Ovary (tissue), 9 donors: ENCODE results near the gene TECPR2. TPM values are rescaled to one million over a fixed set of nuclear protein-coding genes. Genes with fewer than 3 reads are reported as not detected.

ENCODE experiments used
- DNase-seq, 5 donors: peaks; one replicate each; pipeline ENCODE4 v3.0.0-alpha.2; 2019 to 2020
- H3K27ac ChIP-seq, 2 donors: fragments of 200-600 bp; one replicate each; pipeline versions ENCODE4 v1.5.1 to v1.8.0; 2019 to 2022
- H3K27me3 ChIP-seq: fragments of 200-600 bp; one replicate; pipeline ENCODE4 v1.8.0; 2022
- H3K36me3 ChIP-seq: fragments of 200-600 bp; sonication (generic); one replicate; pipeline ENCODE4 v1.5.1; 2019
- H3K4me1 ChIP-seq: one replicate; pipeline ENCODE4 v1.8.1; 2013; ENCODE audit warnings: mild to moderate bottlenecking, moderate library complexity; ENCODE audit not compliant: insufficient read depth
- H3K4me3 ChIP-seq: fragments of 200-600 bp; sonication (generic); one replicate; pipeline ENCODE4 v1.5.1; 2017
- H3K9me3 ChIP-seq, 2 donors: fragments of 200-600 bp in 1 of 2; sonication (generic) in 1 of 2; one replicate each; pipeline versions ENCODE4 v1.5.1 to v1.8.1; 2013 to 2019; ENCODE audit warnings: mild to moderate bottlenecking in 1 of 2, moderate library complexity in 1 of 2
- CTCF ChIP-seq, 3 donors: fragments of 450-650 bp in 2 of 3; fragments of 200-600 bp in 1 of 3; IDR thresholded peaks; one replicate each; pipeline versions ENCODE4 v1.5.1 to v1.8.0; 2016 to 2022; ENCODE audit warnings: antibody characterized with exemption in 3 of 3, mild to moderate bottlenecking in 1 of 3
- EP300 ChIP-seq: sonication (generic); formaldehyde crosslinking; IDR thresholded peaks from one replicate; pipeline ENCODE4 v1.6.1; 2017; ENCODE audit warnings: antibody characterized with exemption
- POLR2A ChIP-seq: fragments of 450-650 bp; IDR thresholded peaks from one replicate; pipeline ENCODE4 v1.6.1; 2017; ENCODE audit warnings: antibody characterized with exemption, mild to moderate bottlenecking, moderate library complexity
- WGBS, 3 donors: extraction: QIAGEN DNeasy Blood & Tissue Kit in 1 of 3; methylation state at CpG; one replicate each; pipeline versions ENCODE4 v1.1.5 to v1.1.7; 2013 to 2017; 5-methylcytosine and 5-hydroxymethylcytosine counted together
- intact Hi-C, 4 donors: fragments of 100-400 bp; cut with DNase I; formaldehyde crosslinking; loops; one replicate each; pipeline versions ENCODE4 v1.11.0 to v1.15.1; 2022 to 2023
- polyA plus RNA-seq, 2 donors: library from polyadenylated mRNA; stranded (reverse); fragments of 200-250 nt in 1 of 2; fragments of 350-450 nt in 1 of 2; fragmentation: Illumina TruSeq in 1 of 2; extraction: RNeasy Lipid Tissue Mini Kit (QIAGEN cat#74804) in 1 of 2; gene quantifications; one replicate each; pipeline ENCODE4 v1.2.3, GENCODE V29; 2013 to 2014
- total RNA-seq, 7 donors: library from RNA; depleted of rRNA in 2 of 7; stranded (reverse); fragments of >200 nt in 2 of 7; fragmentation: NEBNext Ultra II Directional in 3 of 7; extraction: Animal tissue kit (Norgen Biotek cat#: 25700) in 3 of 7; gene quantifications; one replicate each; pipeline versions ENCODE4 v1.1.0 to v1.2.4, GENCODE V29; 2016 to 2023
- donor health status: DM: no; HTN: no; CAD: no; lungs with moderate emphysema.
- donor health status: DM: no; HTN: no; CAD: no.
- donor health status: Bipolar disorder and iron deficiency.
- donor health status: DM: yes; HTN: yes; CAD: no.
- donor health status: DM: no; HTN: no; CAD: no.
- donor health status: DM: yes; HTN: yes; CAD: no.

Gene TECPR2
- total and polyA plus RNA-seq, 9 donors: 8.6 to 29.3 (median 25.8) TPM

GRCh38 chr14:102316338-102316742 lies 46.4 kb upstream of the TECPR2 start:
- no peaks in the 10 kb centered on the region for H3K9me3 ChIP-seq

GRCh38 chr14:102316743-102317563 lies 45.8 kb upstream of the TECPR2 start:
- Histone ChIP-seq H3K4me3 (peak overlapping the region; percentile 43), H3K9me3 (no peaks in the 10 kb centered on the region), H3K27ac (peak overlapping the region; percentile 5 to 49), H3K27me3 (no peaks in the 10 kb centered on the region), H3K36me3 (no peaks in the 10 kb centered on the region), H3K4me1 (peaks cover 13% of the 10 kb centered on the region)
- TF ChIP-seq POLR2A (no peak), CTCF (IDR thresholded peaks at IDR 0.05) (peak; percentile 93 to 94 (median 94)), EP300 (no peak)
- 1% methylated on average over 54 of the region's 54 CpGs for WGBS, 3 donors
- intact Hi-C loops: loop anchor here in 1 of 4 donors (2.0 to 10.0 kb wide), 2 partner anchors 222 to 352 kb away; partner anchors contain the start of gene DYNC1H1
- peak; percentile 83 to 93 (median 90) for DNase-seq

More at GRCh38 chr14:102316338-102316742, 46.4 kb upstream of the TECPR2 start:
- peaks cover 13% of the 10 kb centered on the region for H3K4me1 ChIP-seq
- no peaks in the 10 kb centered on the region for H3K27me3 ChIP-seq
- TF ChIP-seq POLR2A: no peak
- H3K4me3 ChIP-seq: peak overlapping the region; percentile 43
- intact Hi-C loops: loop anchor here in 1 of 4 donors (2.0 to 10.0 kb wide), 2 partner anchors 222 to 352 kb away; partner anchors contain the start of gene DYNC1H1
- no peaks in the 10 kb centered on the region for H3K36me3 ChIP-seq
- WGBS, 3 donors: 1 to 2% (median 2%) methylated on average over 10 of the region's 10 CpGs
- DNase-seq: peak; percentile 58 to 72 (median 61)
- H3K27ac ChIP-seq: peak overlapping the region in 1 of 2 donors; percentile 49

DNA sequence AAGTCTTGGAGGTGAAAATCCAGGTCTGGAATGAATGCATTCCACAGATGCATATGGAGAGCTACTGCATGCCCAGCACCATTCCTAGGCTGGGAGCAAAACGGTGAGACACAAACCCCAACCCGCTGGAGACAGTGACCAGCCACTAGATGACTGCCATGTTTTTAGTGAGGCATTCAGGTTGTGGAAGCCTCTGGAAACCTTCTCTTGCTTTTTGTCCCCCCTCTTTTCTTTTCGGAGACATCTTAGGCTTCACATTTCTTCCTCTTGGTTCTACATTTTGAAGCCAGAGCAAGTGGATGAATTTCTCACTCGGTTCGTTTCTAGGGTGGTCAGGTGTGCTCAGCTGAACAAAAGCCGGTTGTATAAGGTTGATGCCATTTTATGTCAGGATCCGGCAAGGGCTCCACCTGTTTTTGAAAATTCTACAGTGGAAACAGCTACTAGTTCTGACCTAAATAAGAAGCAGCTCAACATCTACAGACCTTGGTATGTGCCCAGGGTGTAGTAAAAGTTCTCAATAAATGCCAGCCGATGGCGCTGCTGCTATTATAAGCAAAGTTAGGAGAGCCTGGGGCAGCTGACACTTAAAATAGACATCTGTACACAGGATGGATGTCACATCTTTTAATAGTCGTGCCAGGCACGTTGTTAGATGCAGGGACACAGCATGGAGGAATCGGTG lies 45.0 kb upstream of the TECPR2 start:
- Histone ChIP-seq H3K27me3 (no peaks in the 10 kb centered on the region), H3K36me3 (no peaks in the 10 kb centered on the region), H3K9me3 (no peaks in the 10 kb centered on the region), H3K4me3 (no peak overlapping the region), H3K27ac (peak overlapping the region; percentile 5 to 30), H3K4me1 (peaks cover 13% of the 10 kb centered on the region)
- intact Hi-C loops: loop anchor here in 1 of 4 donors (2.0 to 10.0 kb wide), 2 partner anchors 223 to 353 kb away; partner anchors contain the start of gene DYNC1H1
- no peak for TF ChIP-seq EP300
- TF ChIP-seq CTCF (IDR thresholded peaks at IDR 0.05): no peak
- no peak for TF ChIP-seq POLR2A
- peak in 1 of 5 donors; percentile 32 for DNase-seq
- 51 to 60% (median 56%) methylated on average over 12 of the region's 12 CpGs for WGBS, 3 donors

- Histone ChIP-seq H3K27me3 (no peaks in the 10 kb centered on the region), H3K4me3 (peak overlapping the region; percentile 56), H3K9me3 (no peaks in the 10 kb centered on the region), H3K36me3 (no peaks in the 10 kb centered on the region), H3K27ac (peak overlapping the region; percentile 95 to 98), H3K4me1 (peaks cover 11% of the 10 kb centered on the region)
- DNase-seq: peak; percentile 42 to 51 (median 50)
- TF ChIP-seq POLR2A: no peak
- TF ChIP-seq CTCF (IDR thresholded peaks at IDR 0.05): no peak
- TF ChIP-seq EP300: no peak
- intact Hi-C loops: loop anchor here in 1 of 4 donors (10.0 kb wide), 1 partner anchor 224 kb away; no protein-coding TSS in a partner anchor
- WGBS, 3 donors: 56 to 62% (median 60%) methylated on average over 15 of the region's 15 CpGs
These were observed 43.9 kb upstream of the TECPR2 start for GRCh38 chr14:102318781-102319276.
